Measurements from ENCODE around the gene ANKRD18B.

DNA sequence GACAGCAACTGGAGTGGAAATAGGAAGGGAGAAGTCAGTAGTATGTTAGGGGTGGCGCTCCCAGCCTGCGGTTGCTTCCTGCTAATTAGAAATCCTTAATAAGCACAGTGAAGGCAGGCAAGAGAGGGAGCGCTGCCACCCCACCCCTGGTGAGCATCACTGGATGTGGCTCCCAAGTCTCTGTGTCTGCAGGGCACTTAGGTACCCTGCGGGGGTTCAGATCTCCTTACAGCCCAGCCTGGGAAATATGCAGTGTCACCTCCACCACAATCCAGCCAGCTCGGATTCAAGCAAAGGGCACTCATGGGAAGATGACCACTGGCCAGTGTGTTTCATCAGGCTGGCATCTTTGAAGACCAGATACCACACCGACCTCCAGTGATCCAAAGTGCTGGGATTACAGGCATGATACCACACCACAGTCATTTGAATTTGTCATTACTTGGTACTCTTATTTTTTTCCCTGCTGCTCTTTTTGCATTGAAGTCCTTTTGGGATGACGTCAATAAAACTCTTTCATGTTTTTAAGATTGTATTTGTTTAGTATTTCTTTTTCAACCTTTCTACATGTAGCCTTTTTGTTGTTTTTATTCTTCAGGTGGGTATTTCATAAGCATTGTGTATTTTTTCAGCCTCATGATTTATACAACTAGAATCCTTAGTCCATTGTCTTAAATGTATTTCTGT is 90.1 kb downstream of the ANKRD18B start:
- TF ChIP-seq, protein P1, sequence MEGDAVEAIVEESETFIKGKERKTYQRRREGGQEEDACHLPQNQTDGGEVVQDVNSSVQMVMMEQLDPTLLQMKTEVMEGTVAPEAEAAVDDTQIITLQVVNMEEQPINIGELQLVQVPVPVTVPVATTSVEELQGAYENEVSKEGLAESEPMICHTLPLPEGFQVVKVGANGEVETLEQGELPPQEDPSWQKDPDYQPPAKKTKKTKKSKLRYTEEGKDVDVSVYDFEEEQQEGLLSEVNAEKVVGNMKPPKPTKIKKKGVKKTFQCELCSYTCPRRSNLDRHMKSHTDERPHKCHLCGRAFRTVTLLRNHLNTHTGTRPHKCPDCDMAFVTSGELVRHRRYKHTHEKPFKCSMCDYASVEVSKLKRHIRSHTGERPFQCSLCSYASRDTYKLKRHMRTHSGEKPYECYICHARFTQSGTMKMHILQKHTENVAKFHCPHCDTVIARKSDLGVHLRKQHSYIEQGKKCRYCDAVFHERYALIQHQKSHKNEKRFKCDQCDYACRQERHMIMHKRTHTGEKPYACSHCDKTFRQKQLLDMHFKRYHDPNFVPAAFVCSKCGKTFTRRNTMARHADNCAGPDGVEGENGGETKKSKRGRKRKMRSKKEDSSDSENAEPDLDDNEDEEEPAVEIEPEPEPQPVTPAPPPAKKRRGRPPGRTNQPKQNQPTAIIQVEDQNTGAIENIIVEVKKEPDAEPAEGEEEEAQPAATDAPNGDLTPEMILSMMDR (IDR thresholded peaks at IDR 0.05; ENCODE audit: borderline replicate concordance, extremely low read depth, low read length, poor library complexity, severe bottlenecking), result no peak
- TF ChIP-seq EZH2 (IDR thresholded peaks at IDR 0.05; ENCODE audit: borderline replicate concordance, low read depth, low read length, severe bottlenecking), result no peak
